GM12865 (cell line): ENCODE measurements around the gene ALDH5A1.

Experiments
- DNase-seq: peaks from one replicate; pipeline ENCODE4 v3.0.0; 2010; ENCODE audit warnings: low read depth
- H3K4me3 ChIP-seq: 2 replicates; pipeline ENCODE4 v1.5.1; 2011; ENCODE audit warnings: mild to moderate bottlenecking, low read depth, low read length, control low read depth
- CTCF ChIP-seq: IDR thresholded peaks from 2 replicates; pipeline ENCODE4 v1.5.1; 2011; ENCODE audit warnings: low read length, control low read depth, low read depth, inconsistent platforms; ENCODE audit not compliant: insufficient read depth; ENCODE audit errors: missing control alignments

ALDH5A1 gene

GRCh38 chr6:24545691-24546090, 50.9 kb downstream of the ALDH5A1 start:
- DNase-seq: no peak
- H3K4me3 ChIP-seq: no peak overlapping the region
- no peak for TF ChIP-seq CTCF

GRCh38 chr6:24546439-24546838, 51.7 kb downstream of the ALDH5A1 start:
- no peak for TF ChIP-seq CTCF
- no peak overlapping the region for H3K4me3 ChIP-seq
- no peak for DNase-seq

DNA sequence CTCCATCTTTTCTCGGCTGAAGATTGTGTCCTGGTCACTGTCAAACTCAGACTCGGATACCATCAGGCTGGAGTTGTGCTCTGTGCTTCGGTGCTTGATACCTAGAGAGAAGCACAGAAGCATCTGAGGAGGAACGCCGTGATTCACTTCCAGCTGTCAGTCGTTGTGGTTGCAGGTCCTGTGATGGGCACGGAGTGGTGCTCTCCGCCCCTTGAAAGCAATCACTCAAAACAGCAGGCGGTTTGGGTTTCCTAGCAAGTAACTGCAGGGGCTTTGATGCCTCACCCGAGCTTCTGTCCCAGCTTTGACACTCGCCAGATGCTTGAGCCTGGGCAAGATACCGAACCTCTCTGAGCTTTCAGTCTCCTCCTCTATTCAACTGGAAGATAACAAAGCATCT, 52.5 kb downstream of the ALDH5A1 start:
- peak; percentile 42 for DNase-seq
- TF ChIP-seq CTCF: peak; percentile 6
- H3K4me3 ChIP-seq: no peak overlapping the region

- H3K4me3 ChIP-seq: no peak overlapping the region
- no peak for TF ChIP-seq CTCF
- DNase-seq: no peak
These were observed 54.4 kb downstream of the ALDH5A1 start for GRCh38 chr6:24549158-24549557.

DNA sequence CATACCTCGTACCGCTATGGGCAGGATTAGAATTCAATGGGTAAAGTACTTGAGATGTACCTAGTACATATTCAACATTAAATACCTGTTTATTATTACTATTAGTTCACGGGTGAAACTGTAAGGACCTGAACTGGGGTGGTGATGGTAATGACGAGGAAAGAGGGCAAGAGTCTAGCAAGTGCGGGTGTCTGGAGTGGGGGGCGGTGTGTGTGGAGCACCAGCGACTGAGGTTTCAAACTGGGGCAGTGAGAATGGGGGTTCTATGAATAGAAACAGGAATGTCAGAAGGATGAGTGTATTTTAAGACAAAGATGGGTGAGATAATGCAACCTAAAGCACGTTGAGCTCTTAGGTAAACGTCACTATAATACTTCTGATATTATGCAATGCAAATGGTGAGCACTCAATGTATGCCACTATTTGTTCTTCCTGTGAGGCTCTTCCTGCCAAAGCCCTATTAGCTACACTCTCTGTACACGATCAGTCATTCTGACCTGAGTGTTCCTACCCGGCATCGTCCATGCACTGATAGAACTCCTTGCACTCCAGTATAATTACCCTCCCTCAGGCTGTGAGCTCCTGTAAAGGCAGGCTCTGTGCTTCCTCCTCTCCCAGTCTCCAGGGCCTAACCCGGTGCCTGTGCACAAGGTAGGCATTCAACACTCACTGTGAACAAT, 55.0 kb downstream of the ALDH5A1 start:
- no peak for DNase-seq
- H3K4me3 ChIP-seq: no peak overlapping the region
- TF ChIP-seq CTCF: no peak

DNA sequence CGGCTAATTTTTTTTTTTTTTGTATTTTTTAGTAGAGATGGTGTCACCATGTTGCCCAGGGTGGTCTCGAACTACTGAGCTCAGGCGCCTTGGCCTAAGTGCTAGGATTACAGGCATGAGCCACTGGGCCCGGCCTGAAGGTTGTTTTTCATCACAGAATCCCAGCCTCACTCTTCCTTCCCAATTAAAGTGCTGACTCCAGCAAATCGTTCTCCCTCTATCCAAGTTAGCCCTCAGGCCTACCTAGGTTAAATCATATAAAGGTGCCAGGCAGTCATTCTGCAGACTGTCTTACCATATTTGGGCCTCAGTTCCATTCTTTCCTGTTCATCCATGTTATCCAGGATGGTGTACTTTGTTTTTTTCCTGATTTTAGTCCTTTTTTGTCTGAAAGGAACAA, 56.4 kb downstream of the ALDH5A1 start:
- no peak for TF ChIP-seq CTCF
- no peak overlapping the region for H3K4me3 ChIP-seq
- DNase-seq: no peak

- DNase-seq: peak; percentile 18
- no peak for TF ChIP-seq CTCF
- no peak overlapping the region for H3K4me3 ChIP-seq
These were observed 59.7 kb downstream of the ALDH5A1 start for GRCh38 chr6:24554474-24554873.
